ENCODE measurements around the gene ST6GAL1. TPM values are rescaled to one million over a fixed set of nuclear protein-coding genes. Genes with fewer than 3 reads are reported as not detected.

Gene ST6GAL1
- total and polyA plus RNA-seq, 10 of the 15 experiments (the other 5 are each of a cell fraction or from before 2014, with no cell fraction given) = 74.2 to 248 (median 149) TPM

DNA sequence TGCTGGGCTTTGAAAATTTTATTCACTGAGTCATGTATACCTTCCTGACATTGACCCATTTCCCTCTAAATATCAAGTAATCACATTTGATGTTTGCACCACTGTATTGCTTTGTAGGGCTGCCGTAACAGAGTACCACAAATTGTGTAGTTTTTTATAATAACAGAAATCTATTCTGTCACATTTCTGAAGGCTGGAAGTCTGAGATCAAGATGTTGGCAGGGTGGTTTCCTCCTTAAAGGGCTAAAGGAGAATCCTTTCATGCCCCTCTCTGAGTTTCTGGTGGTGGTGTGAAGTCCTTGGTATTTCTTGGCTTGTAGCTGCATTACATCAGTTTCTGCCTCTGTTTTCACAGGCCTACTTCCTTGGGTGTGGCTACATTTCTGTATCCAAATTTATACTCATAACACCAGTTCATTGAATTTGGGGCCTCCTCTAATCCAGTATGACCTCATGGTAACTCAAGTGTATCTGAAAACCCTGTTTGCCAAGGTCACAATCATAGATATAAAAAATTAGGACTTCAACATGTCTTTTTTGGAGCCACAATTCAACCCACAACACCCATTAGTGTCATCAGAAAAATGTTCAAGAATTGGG, 29.1 kb upstream of the ST6GAL1 start:
- Histone ChIP-seq H3K79me2 (ENCODE audit: control insufficient read depth, insufficient read depth, low read length) (no peaks in the 10 kb centered on the region), H3K36me3 (ENCODE audit: control insufficient read depth in 2 of 2, insufficient read depth in 2 of 2, low read length in 1 of 2) (no peaks in the 10 kb centered on the region), H4K20me1 (ENCODE audit: control insufficient read depth, insufficient read depth) (no peaks in the 10 kb centered on the region), H3K9me3 (replicated peaks; ENCODE audit: control insufficient read depth, insufficient read depth, low read length) (no peaks in the 10 kb centered on the region), H3K27ac (ENCODE audit: control insufficient read depth, insufficient read depth) (no peak overlapping the region), H3K27me3 (replicated peaks in 1 of 2; ENCODE audit: control insufficient read depth in 2 of 2, insufficient read depth in 2 of 2, low read length in 1 of 2) (no peaks in the 10 kb centered on the region), H3K9ac (ENCODE audit: control insufficient read depth, insufficient read depth, low read length) (no peak overlapping the region), H2AFZ (ENCODE audit: control insufficient read depth, low read depth, low read length) (no peak overlapping the region), H3K4me3 (no peak overlapping the region), H3K4me2 (ENCODE audit: control insufficient read depth, insufficient read depth) (no peak overlapping the region), H3K4me1 (ENCODE audit: control insufficient read depth, insufficient read depth, low read length) (no peaks in the 10 kb centered on the region)
- no TSS peak for BruUV-seq (replicated peaks)
- ChIA-PET SMC1A (ENCODE audit: uncharacterized antibody, unreplicated experiment) (no interaction called here), RAD21 (ENCODE audit: unreplicated experiment) (no interaction called here), POLR2A (no interaction called here), CTCF (no interaction called here)
- intact Hi-C loops (cut with micrococcal nuclease; ENCODE audit: unreplicated experiment) (no loop called here), in situ Hi-C loops (cut with MboI) (no loop called here)
- FAIRE-seq = no peak
- no peak for ATAC-seq
- 69% methylated on average over 1 of the region's 1 CpG for WGBS (ENCODE audit: insufficient coverage, insufficient replicate concordance, low lambda C conversion rate, missing lambda C conversion rate)
- TF ChIP-seq IKZF1 (conservative IDR thresholded peaks at IDR 0.05) (no peak), TCF7 (IDR thresholded peaks at IDR 0.05; ENCODE audit: borderline replicate concordance) (no peak), HCFC1 (IDR thresholded peaks at IDR 0.05; ENCODE audit: low read length) (no peak), MEF2B (IDR thresholded peaks at IDR 0.05; ENCODE audit: partially characterized antibody, poor library complexity, severe bottlenecking) (no peak), IKZF2 (IDR thresholded peaks at IDR 0.05) (no peak), NFYA (IDR thresholded peaks at IDR 0.05; ENCODE audit: borderline replicate concordance, low read depth, low read length) (no peak), SIX5 (IDR thresholded peaks at IDR 0.05; ENCODE audit: low read depth, low read length, severe bottlenecking) (no peak)
- DNase-seq (ENCODE audit: low read depth, low spot score) = no peak

DNA sequence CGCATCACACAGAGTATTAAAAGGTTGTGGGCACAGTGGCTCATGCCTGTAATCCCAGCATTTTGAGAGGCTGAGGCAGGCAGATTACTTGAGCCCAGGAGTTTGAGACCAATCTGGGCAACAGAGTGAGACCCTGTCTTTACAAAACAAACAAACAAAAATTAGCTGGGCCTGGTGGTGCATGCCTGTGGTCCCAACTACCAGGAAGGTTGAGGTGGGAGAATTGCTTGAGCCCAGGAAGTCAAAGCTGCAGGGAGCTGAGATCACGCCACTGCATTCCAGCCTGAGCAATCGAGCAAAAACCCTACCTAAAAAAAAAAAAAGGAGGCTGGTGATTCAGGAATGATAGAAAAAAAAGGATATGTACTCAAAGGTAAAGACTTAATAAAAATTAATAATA, 28.2 kb upstream of the ST6GAL1 start:
- intact Hi-C loops (cut with micrococcal nuclease; ENCODE audit: unreplicated experiment) (no loop called here), in situ Hi-C loops (cut with MboI) (no loop called here)
- H3K9me3 ChIP-seq (replicated peaks; ENCODE audit: control insufficient read depth, insufficient read depth, low read length) = no peaks in the 10 kb centered on the region
- no peak overlapping the region for H3K27ac ChIP-seq (ENCODE audit: control insufficient read depth, insufficient read depth)
- H3K36me3 ChIP-seq (ENCODE audit: control insufficient read depth in 2 of 2, insufficient read depth in 2 of 2, low read length in 1 of 2) = no peaks in the 10 kb centered on the region
- no peaks in the 10 kb centered on the region for H3K4me1 ChIP-seq (ENCODE audit: control insufficient read depth, insufficient read depth, low read length)
- H3K4me3 ChIP-seq = no peak overlapping the region
- H3K79me2 ChIP-seq (ENCODE audit: control insufficient read depth, insufficient read depth, low read length) = no peaks in the 10 kb centered on the region
- 78% methylated on average over 3 of the region's 3 CpGs for WGBS (ENCODE audit: insufficient coverage, insufficient replicate concordance, low lambda C conversion rate, missing lambda C conversion rate)
- no peak overlapping the region for H3K4me2 ChIP-seq (ENCODE audit: control insufficient read depth, insufficient read depth)
- FAIRE-seq = no peak
- ChIA-PET RAD21 (ENCODE audit: unreplicated experiment) (no interaction called here), CTCF (no interaction called here), POLR2A (no interaction called here), SMC1A (ENCODE audit: uncharacterized antibody, unreplicated experiment) (no interaction called here)
- DNase-seq (ENCODE audit: low read depth, low spot score) = no peak
- no TSS peak for BruUV-seq (replicated peaks)
- H3K9ac ChIP-seq (ENCODE audit: control insufficient read depth, insufficient read depth, low read length) = no peak overlapping the region
- no peak for ATAC-seq
- H2AFZ ChIP-seq (ENCODE audit: control insufficient read depth, low read depth, low read length) = no peak overlapping the region
- H3K27me3 ChIP-seq (replicated peaks in 1 of 2; ENCODE audit: control insufficient read depth in 2 of 2, insufficient read depth in 2 of 2, low read length in 1 of 2) = no peaks in the 10 kb centered on the region
- no peaks in the 10 kb centered on the region for H4K20me1 ChIP-seq (ENCODE audit: control insufficient read depth, insufficient read depth)
- TF ChIP-seq, protein P1, sequence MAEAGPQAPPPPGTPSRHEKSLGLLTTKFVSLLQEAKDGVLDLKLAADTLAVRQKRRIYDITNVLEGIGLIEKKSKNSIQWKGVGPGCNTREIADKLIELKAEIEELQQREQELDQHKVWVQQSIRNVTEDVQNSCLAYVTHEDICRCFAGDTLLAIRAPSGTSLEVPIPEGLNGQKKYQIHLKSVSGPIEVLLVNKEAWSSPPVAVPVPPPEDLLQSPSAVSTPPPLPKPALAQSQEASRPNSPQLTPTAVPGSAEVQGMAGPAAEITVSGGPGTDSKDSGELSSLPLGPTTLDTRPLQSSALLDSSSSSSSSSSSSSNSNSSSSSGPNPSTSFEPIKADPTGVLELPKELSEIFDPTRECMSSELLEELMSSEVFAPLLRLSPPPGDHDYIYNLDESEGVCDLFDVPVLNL (IDR thresholded peaks at IDR 0.05; ENCODE audit: low read depth, low read length) = no peak
- TF ChIP-seq NRF1 (conservative IDR thresholded peaks at IDR 0.05; ENCODE audit: low read depth, low read length) (no peak), SUPT20H (IDR thresholded peaks at IDR 0.05; ENCODE audit: borderline replicate concordance, control insufficient read depth, low read depth, low read length) (no peak), NBN (IDR thresholded peaks at IDR 0.05) (no peak), FOS (IDR thresholded peaks at IDR 0.05; ENCODE audit: borderline replicate concordance, extremely low read depth, insufficient read length) (no peak), TCF7 (IDR thresholded peaks at IDR 0.05; ENCODE audit: borderline replicate concordance) (no peak), CREM (IDR thresholded peaks at IDR 0.05; ENCODE audit: low read depth) (no peak), POLR2AphosphoS5 (IDR thresholded peaks at IDR 0.05; ENCODE audit: low read length) (no peak), SRF (IDR thresholded peaks at IDR 0.05; ENCODE audit: low read depth in 2 of 2, low read length in 2 of 2) (no peak)
- TF ChIP-seq, protein P2, sequence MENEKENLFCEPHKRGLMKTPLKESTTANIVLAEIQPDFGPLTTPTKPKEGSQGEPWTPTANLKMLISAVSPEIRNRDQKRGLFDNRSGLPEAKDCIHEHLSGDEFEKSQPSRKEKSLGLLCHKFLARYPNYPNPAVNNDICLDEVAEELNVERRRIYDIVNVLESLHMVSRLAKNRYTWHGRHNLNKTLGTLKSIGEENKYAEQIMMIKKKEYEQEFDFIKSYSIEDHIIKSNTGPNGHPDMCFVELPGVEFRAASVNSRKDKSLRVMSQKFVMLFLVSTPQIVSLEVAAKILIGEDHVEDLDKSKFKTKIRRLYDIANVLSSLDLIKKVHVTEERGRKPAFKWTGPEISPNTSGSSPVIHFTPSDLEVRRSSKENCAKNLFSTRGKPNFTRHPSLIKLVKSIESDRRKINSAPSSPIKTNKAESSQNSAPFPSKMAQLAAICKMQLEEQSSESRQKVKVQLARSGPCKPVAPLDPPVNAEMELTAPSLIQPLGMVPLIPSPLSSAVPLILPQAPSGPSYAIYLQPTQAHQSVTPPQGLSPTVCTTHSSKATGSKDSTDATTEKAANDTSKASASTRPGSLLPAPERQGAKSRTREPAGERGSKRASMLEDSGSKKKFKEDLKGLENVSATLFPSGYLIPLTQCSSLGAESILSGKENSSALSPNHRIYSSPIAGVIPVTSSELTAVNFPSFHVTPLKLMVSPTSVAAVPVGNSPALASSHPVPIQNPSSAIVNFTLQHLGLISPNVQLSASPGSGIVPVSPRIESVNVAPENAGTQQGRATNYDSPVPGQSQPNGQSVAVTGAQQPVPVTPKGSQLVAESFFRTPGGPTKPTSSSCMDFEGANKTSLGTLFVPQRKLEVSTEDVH (IDR thresholded peaks at IDR 0.05; ENCODE audit: low read depth, partially characterized antibody) = no peak

Data from GM12878 (cell line).